DOHH2 (cell line): ENCODE measurements around the gene AK9.

Source experiments
- CTCF ChIP-seq: fragments of 200-600 bp; sonication (generic); IDR thresholded peaks from one replicate; pipeline ENCODE4 v1.5.1; 2014; ENCODE audit warnings: antibody characterized with exemption, mild to moderate bottlenecking, low read depth, low read length; ENCODE audit not compliant: poor library complexity, severe bottlenecking
- EZH2phosphoT487 ChIP-seq: fragments of 200-600 bp; sonication (generic); IDR thresholded peaks from 2 replicates; pipeline ENCODE4 v1.6.1; 2017; ENCODE audit warnings: borderline replicate concordance, mild to moderate bottlenecking, antibody characterized with exemption, low read length, moderate library complexity, mixed read lengths

DNA sequence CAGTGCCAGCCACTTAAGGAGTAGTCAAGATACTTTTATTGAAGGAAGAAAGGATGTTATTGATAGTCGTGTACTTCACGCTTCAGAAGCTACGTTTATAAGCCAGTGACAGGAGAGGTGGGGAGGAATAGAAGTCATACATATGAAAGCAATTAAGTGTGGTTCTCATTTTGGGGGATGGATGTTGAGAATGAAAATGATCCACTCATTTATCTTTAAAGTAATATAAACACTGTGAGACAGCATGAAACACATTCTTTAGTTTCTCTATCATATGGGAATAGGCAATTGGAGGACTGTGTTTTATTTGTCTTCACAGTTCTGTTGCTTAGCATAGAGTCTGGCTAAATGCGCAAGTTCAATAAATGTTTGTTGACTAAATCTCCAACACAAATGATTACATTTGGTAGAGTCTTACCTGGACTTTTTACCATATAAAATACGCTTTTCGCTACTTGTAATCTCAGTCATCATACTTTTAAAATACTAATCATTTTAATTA, 35.2 kb downstream of the AK9 start:
- TF ChIP-seq CTCF (no peak), EZH2phosphoT487 (no peak)
